Right ventricle myocardium superior (tissue), 1 donor: ENCODE data around the gene AOPEP. TPM values are rescaled to one million over a fixed set of nuclear protein-coding genes. Genes with fewer than 3 reads are reported as not detected.

Experiments used
- ATAC-seq: fragments of 200-7000 bp; cut with Tn5 transposase; one replicate; pipeline ENCODE4 v1.9.1; 2020; ENCODE audit warnings: mild to moderate bottlenecking; ENCODE audit not compliant: poor library complexity
- DNase-seq: peaks from one replicate; pipeline ENCODE4 v3.0.0-alpha.2; 2020
- intact Hi-C: fragments of 100-400 bp; cut with DNase I; formaldehyde crosslinking; loops from one replicate; pipeline ENCODE4 v1.11.2; 2022
- total RNA-seq: library from RNA; stranded (reverse); fragmentation: NEBNext Ultra II Directional; extraction: Animal tissue kit (Norgen Biotek cat#: 25700); gene quantifications from one replicate; pipeline ENCODE4 v1.2.1, GENCODE V29; 2021
- donor health status: DM: no; HTN: yes; CAD: no; lungs with severe emphysema.

Gene AOPEP
- total RNA-seq, 1 donor from 2014 or later, result 158 TPM

DNA sequence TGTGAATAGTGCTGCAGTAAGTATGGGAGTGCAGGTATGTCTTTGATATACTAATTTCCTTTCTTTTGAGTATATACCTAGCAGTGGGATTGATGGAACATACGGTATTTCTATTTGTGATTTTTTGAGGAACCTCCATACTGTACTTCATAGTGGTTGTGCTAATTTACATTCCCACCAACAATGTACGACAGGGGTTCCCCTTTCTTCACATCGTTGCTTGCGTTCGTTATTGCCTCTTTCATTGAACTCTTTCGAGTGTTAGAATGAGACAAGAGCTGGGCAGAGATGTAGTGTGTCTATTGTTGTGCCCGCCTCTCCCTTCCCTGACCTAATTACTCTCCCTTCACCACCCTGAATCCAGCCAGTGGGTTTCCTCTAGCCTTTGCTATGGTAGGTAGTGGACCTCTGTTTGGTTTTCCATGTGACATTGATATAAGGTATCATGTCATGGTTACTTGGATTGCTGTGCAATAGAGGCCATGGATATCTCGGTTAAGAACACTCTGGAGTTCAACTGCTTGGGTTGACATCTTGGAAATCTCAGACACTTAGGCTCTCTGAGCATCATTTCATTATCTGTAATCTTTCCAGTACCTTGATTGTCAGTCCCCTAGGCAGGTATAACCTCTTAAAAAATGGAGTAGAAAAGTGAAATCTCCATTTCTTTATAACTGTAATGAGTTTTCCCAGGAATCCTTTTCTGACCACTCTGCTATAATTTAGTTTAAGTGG, 19.5 kb downstream of the AOPEP start:
- intact Hi-C loops, result no loop called here
- DNase-seq (no peak), ATAC-seq (no peak)

DNA sequence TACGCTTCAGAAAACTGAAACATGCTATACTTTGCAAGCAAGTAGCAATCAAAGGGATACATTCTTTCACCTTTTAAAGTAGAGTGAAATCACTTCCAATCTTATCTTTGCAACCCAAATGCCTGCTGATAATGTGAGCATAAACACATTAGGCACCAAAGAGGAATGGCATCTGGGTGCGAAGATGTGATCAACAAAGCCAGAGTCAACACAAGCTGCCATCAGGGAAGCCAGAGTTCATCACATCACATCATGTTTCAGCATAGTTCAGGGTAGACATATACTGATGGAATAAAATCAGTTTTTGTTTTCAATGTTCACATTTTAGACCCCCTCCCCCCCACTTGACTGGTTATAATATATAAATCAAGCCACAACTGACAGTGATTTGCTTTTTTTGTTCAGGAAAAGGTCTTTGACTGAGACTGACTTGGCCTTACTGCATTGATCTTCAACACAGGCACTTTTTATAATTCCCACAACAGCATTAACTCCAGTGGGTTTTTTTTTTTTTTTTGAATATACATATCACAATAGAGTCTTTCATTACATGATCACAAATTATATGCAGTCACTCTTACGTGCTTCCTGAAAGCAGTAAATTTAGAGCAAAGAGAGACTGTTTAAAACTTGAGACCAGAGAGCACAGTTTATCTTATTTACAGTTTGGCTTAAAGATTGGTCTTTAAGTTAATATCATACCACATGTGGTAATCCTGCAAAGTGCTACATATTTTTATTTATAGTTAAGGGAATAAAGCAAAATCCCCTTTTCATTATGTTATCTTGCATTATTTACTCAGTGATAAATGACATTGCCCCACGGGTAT, 20.3 kb downstream of the AOPEP start:
- DNase-seq, result no peak
- ATAC-seq, result no peak
- intact Hi-C loops, result no loop called here

DNA sequence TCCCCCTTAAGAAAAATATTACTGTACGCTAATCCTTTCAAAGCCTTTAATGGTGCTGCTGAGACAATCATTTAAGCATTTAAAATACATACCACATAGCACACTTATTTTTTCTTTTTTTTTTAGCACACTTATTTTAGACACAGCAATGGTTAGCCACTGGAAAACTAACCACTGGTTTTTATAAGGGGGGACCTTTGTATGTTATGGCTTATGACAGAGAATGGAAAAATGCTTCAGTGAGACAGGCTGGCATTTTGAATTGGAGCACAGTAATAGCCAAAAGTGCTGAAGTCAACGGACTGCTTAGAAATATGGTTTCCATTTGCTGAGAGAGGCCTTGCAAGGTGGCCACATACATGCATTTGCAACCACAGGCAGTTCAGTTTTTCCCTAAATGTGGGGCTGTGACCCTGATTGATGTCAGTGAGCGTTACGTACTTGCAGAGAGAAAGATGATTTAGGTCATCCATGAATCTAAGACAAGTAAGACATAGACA, 28.5 kb downstream of the AOPEP start:
- ATAC-seq, result no peak
- intact Hi-C loops, result no loop called here
- no peak for DNase-seq

DNA sequence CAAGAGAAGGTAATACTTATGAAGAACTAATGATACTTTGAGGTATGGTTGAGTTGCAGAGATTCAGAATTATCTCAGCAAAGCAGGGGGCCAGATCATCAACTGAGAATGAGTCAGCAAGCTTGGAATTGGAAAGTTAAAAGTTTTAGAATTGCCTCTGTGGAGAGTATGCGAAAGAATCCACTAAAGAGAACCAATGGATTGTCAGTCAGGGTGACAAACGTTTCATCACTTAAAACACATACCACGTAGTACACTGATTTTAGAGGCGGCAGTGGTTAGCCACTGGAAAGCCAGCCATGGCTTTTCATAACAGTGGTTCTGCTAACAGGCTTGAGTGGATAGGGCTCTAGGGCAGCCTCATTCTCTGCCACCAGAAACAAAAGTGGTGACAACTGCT, 30.7 kb downstream of the AOPEP start:
- DNase-seq (no peak), ATAC-seq (no peak)
- intact Hi-C loops, result no loop called here

DNA sequence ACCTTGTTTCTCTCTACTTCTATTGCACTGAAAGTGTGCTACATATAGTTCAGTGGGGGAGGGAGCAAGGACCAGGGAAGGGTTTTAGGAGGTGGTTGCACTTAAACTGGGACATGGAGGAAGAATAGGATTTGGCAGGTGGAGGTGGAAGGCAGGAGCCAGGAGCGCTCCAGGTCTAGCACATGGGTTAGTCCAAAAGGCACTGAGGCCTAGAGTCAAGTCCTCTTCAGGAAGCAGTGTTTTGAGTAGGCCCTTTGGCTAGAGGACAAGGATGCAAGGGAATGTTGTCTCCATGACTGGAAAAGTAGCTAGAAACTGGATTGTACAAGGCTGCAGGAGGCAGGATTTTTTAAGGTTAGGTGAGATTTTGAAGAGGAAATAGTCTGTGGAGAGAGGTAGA, 31.5 kb downstream of the AOPEP start:
- DNase-seq, result no peak
- intact Hi-C loops, result no loop called here
- ATAC-seq, result no peak

DNA sequence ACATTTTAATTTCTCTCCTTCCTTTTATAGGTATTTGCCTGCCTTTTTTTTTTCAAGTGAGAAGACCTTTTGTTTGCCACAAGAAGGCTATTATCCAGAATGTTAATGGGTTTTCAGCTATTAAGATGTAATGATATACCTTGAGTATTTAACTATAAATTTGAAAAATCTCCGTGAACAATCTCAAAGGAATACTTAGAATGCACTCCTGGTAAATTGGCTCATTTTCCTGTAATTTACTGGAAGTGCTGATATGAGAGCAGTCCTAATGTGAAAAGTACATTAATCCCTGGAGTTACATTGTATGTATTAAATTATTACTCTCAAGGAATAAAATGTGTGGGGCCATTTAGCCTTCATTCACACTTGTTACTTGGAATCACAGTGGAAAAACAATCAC, 32.4 kb downstream of the AOPEP start:
- no peak for DNase-seq
- intact Hi-C loops, result no loop called here
- no peak for ATAC-seq

DNA sequence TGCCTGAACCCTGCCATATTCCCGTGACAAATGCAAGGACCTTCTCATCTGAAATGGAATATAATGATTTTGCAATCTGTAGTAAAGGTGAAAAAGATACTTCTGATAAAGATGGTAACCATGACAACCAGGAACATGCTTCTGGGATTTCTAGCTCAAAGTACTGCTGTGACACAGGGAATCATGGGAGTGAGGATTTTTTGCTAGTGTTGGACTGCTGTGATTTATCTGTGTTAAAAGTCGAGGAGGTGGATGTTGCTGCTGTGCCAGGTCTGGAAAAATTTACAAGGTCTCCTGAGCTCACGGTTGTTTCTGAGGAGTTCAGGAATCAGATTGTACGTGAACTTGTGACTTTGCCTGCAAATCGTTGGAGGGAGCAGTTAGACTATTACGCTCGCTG, 33.5 kb downstream of the AOPEP start:
- DNase-seq (no peak), ATAC-seq (no peak)
- intact Hi-C loops, result no loop called here

DNA sequence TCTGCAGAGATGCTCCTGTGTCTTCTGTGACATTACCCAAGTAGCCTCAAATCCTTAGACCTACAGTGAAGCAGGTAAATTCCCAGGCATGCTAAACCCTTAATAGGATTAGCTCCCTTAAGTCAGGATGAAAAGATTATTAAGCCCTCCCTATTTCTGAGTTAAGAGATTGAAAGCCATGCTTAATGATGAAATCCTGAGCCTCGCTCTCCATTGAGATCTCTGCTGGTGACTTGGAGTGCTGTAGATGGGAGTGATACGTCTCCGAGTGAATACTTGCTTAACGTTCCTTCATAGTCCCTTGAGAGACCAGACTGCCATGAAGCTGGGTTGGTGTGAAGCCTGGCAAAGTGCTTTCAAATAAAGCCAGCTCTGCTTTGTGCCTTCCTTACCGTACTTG, 34.2 kb downstream of the AOPEP start:
- intact Hi-C loops, result no loop called here
- DNase-seq (no peak), ATAC-seq (no peak)

DNA sequence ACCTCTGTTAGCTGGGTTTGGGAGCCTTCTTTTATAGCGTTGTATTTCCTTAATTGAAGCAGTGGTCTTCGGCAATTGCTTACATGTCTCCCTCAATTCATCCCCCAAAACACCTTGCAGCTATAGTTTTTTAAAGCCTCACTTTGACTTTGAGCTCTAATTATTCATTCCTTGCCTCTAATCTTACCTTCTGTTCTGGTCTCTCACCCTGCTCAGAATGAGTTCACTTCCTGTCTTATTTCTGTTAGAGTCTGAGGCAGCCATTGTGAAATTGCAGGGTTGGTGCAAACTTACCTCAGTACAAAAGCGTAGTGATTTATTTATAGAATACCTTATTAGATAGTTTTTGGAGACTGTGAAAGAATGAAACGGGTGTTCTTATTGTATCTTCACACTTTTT, 35.0 kb downstream of the AOPEP start:
- no peak for ATAC-seq
- no peak for DNase-seq
- intact Hi-C loops, result no loop called here

DNA sequence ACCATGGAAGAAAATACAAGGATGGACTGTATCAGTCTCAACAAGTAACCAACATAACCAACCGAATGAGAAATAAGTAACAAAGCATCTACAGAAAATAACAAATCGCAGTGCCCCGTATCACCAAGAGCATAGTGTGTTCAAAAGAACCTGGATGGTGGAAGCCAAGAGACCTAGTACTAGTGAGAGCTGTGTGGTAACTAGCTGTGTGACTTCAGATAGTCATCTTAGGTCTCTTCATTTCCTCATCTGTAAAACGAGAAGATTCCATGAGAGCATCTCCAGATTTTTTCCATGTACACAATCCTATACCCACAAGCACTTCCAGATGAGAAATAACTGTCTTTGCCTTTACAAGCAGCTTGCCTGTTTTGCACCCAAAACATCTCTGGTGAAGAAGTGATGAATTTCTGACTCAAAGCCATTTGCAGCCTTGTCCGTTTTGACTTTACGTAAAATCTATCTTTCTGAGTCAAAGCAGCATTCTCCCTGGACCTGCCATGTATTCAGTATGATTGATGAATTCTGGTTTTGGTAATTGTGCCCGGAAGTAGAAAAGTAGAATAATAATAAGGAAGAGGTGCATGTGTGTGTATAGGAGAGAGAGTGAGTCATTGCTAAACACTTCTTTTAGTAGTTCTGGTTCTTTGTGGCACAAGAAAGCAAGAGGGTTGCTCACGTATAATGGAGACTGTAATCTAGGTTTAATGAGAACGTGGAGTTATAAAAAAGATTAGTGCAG, 41.0 kb downstream of the AOPEP start:
- DNase-seq, result no peak
- no peak for ATAC-seq
- intact Hi-C loops, result no loop called here

DNA sequence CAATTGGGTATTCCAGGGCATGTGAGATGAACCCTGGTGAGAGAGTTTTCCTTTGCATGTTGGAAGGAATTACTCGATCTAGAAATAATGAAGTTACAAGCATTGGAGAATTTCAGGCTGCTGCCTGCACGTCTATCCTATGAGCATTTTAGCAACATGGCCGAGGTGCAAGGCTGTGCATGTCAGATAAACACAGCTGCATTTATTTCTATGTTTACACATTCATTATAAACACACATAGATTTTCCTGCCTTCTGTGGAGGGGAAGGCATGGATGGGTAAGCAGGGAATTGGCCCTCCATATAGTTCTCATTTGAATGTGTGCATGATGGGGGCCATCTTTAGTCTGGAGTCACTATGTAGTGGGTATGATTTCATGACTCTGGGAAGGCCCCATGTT, 42.3 kb downstream of the AOPEP start:
- intact Hi-C loops, result no loop called here
- DNase-seq, result no peak
- ATAC-seq, result no peak

DNA sequence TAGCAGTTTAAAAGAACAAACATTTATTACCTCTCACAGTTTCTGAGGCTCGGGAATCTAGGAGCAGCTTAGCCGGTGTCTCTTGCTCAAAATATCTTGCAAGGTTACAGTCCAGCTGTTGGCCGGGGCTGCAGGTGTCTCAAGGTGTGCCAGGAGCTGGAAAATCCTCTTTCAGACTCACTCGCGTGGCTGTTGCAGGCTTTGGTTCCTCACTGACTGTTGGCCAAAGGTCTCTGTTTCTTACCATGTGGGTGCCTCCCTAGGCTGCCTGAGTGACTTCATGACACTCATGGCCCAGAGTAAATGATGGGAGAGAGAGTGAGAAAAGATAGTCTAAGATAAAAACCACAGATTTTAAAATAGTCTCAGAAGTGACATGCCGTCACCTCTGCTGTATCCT, 43.8 kb downstream of the AOPEP start:
- intact Hi-C loops, result no loop called here
- ATAC-seq, result no peak
- DNase-seq, result no peak

DNA sequence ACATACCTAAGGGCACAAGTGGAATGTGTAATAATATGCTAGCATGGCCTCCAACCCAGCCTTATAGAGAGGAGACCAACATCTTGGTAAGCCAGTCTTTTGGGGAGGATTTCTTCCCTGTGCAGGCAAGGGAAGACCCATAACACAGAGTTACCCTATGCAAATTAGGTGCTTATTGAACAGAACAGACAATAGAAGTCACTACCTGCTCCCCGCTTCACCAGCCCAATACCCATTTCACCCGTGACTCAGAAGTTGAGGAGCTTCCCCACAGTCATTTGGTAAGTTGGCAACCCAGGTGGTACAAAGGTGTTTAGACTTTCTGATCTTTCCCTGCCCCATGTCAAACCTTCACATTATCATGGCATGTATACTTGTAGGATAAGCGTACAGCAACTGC, 44.6 kb downstream of the AOPEP start:
- ATAC-seq, result no peak
- intact Hi-C loops, result no loop called here
- DNase-seq, result no peak

DNA sequence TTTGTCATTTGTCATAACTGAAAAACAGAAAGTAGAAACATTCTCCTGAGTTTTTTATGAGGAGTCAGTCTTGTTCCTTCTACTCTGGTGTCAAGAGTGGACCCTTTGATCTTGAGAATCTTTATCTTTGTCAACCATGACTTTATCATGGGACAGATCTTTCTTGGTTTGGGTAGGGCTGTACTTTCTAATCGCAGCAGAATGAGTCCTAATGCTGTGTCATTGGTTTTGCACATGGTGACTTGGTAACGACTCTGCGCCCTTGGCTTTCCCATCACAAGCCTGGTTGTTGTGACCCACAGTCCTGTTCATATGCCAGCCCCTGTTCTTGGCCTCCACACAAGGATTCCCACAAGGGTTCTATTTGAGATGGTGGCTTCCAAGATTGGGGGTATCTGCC, 45.6 kb downstream of the AOPEP start:
- intact Hi-C loops, result no loop called here
- no peak for ATAC-seq
- no peak for DNase-seq

DNA sequence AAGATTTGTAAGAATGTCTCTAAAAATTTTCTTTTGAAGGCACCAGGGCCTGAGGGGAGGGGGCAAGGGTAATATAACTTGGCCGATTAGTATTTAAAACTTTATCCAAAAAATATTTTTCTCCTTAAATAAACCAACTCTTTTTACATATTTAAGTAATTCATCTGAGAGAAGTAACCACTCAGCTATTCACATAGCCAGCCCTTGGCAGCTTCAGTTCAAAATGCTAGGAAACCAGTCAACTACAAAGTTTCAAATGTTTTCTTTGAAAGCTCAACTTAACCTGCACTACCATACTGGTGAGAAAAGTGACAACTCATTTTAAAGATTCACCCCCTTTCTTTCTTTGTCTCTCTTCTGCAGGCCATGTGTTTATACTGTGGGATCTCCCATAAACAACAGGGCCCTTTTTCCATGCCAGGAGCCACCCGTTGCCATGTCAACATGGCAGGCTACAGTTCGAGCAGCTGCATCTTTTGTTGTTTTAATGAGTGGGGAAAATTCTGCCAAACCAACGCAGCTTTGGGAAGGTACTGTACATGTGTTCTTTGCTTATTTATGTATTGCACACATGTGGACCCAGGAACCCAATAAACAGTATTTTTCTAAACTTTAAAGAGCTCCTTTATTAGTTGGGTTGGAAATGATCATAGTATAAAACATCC, 46.3 kb downstream of the AOPEP start:
- ATAC-seq, result no peak
- intact Hi-C loops, result no loop called here
- no peak for DNase-seq

DNA sequence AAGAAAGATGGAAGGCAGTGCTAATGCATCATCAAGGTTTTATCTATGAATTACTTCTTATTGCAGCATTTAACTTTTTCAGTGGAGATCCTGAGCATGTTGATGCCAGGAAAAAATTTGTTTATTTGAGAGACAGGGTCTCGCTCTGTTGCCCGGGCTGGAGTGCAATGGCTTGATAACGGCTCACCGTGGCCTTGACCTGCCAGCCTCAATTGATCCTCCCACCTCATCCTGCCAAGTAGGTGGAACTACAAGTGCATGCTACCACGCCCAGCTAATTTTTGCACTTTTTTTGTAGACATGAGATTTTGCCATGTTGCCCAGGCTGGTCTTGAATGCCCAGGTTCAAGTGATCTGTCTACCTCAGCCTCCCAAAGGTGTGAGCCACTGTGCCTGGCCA, 47.2 kb downstream of the AOPEP start:
- intact Hi-C loops, result no loop called here
- ATAC-seq, result no peak
- no peak for DNase-seq

DNA sequence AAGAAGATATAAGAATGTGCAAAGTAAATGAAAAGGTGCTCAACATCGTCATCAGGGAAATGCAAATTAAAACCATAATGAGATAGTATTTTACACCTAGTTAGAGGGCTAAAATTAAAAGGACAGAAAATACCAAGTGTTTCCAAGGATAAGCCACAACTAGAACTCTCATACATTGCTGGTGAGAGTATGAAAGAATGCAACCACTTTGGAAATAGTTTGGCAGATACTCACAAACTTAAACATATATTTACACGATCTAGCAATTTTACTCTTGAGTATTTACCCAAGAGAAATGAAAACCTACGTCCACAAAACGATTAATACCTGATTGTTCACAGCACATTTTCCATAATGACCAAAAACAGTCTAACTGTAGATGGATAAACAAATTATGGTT, 51.5 kb downstream of the AOPEP start:
- DNase-seq (no peak), ATAC-seq (no peak)
- intact Hi-C loops, result loop anchor here (2.0 kb wide), 1 partner anchor 353 kb away; no protein-coding TSS in a partner anchor

DNA sequence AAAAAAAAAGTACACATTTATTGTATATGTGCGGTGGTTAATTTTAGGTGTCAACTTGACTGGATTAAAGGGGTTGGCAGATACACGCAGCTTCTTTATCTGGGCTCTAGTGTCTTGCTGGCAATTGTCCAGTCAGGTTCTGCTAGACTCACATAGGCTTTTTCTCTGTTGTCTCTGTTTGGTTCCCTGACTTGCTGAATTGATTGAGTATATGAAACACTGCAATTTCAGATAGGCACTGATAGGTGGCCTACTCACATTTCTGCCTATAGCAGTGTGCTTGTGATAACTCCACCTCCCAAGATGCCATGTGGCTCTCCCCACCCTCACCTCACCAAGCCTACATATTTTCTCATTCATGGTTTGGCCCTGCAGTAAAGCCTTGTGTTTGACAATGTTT, 52.5 kb downstream of the AOPEP start:
- DNase-seq (no peak), ATAC-seq (no peak)
- intact Hi-C loops, result loop anchor here (2.0 kb wide), 1 partner anchor 352 kb away; no protein-coding TSS in a partner anchor
